ENCODE data around the gene KTI12.
"Not testable (repeated sequence)": the region's sequence is repeated elsewhere in the genome, so short reads cannot be mapped to it uniquely, and the experiment has no call there.

Gene KTI12

GRCh38 chr1:52053862-52054261 lies 20.3 kb upstream of the KTI12 start:
- no peaks in the 10 kb centered on the region for H3K9me3 ChIP-seq (ENCODE audit: insufficient read depth, low read length)
- no peaks in the 10 kb centered on the region for H3K9me2 ChIP-seq (replicated peaks; ENCODE audit: insufficient read depth, low read length)
- peaks cover 8% of the 10 kb centered on the region; the same call in 1 of the 2 replicates for H3F3A ChIP-seq (ENCODE audit: insufficient read depth)
- H2AFZ ChIP-seq (ENCODE audit: low read depth, low read length, severe bottlenecking) = no peak overlapping the region
- H3K4me3 ChIP-seq (ENCODE audit: insufficient read depth, low read length, poor library complexity, severe bottlenecking) = peak overlapping the region; percentile 77
- no peaks in the 10 kb centered on the region for H3K27me3 ChIP-seq (ENCODE audit: low read length)
- no peak overlapping the region; the same call in 1 of the 2 replicates for H3K27ac ChIP-seq (ENCODE audit: low read depth, low read length)
- peak overlapping the region; percentile 83; the same call in 1 of the 2 replicates for H3K9ac ChIP-seq (ENCODE audit: low read length)
- H3K79me2 ChIP-seq (ENCODE audit: insufficient read depth, low read length) = peaks cover 74% of the 10 kb centered on the region
- no peak for TF ChIP-seq CTCF (IDR thresholded peaks at IDR 0.05; ENCODE audit: insufficient read depth, low read length, poor library complexity, severe bottlenecking)
- no peak for TF ChIP-seq EZH2phosphoT487 (conservative IDR thresholded peaks at IDR 0.05; ENCODE audit: low read length)
- peaks cover 3% of the 10 kb centered on the region; the same call in 1 of the 2 replicates for H4K20me1 ChIP-seq (ENCODE audit: low read depth, low read length)
- H3K36me3 ChIP-seq (ENCODE audit: low read length) = no peaks in the 10 kb centered on the region; the same call in 1 of the 2 replicates
- peak overlapping the region; percentile 94 for H3K4me2 ChIP-seq (ENCODE audit: low read depth, low read length, poor library complexity, severe bottlenecking)

GRCh38 chr1:52049337-52049736 lies 15.7 kb upstream of the KTI12 start:
- H3F3A ChIP-seq (ENCODE audit: insufficient read depth); H3K9me3 ChIP-seq (ENCODE audit: insufficient read depth, low read length); H4K20me1 ChIP-seq (ENCODE audit: low read depth, low read length); H3K9me2 ChIP-seq (replicated peaks; ENCODE audit: insufficient read depth, low read length); H2AFZ ChIP-seq (ENCODE audit: low read depth, low read length, severe bottlenecking); H3K9ac ChIP-seq (ENCODE audit: low read length); H3K36me3 ChIP-seq (ENCODE audit: low read length); H3K27me3 ChIP-seq (ENCODE audit: low read length); H3K27ac ChIP-seq (ENCODE audit: low read depth, low read length); H3K4me3 ChIP-seq (ENCODE audit: insufficient read depth, low read length, poor library complexity, severe bottlenecking); H3K4me2 ChIP-seq (ENCODE audit: low read depth, low read length, poor library complexity, severe bottlenecking): not testable (repeated sequence)
- peaks cover 67% of the 10 kb centered on the region for H3K79me2 ChIP-seq (ENCODE audit: insufficient read depth, low read length)

GRCh38 chr1:52045666-52046195 lies 12.1 kb upstream of the KTI12 start:
- not testable (repeated sequence) for H3K4me2 ChIP-seq (ENCODE audit: low read depth, low read length, poor library complexity, severe bottlenecking); H2AFZ ChIP-seq (ENCODE audit: low read depth, low read length, severe bottlenecking)

GRCh38 chr1:52045236-52045635 lies 11.6 kb upstream of the KTI12 start:
- H3K9ac ChIP-seq (ENCODE audit: low read length) = no peak overlapping the region
- H3K9me3 ChIP-seq (ENCODE audit: insufficient read depth, low read length) = no peaks in the 10 kb centered on the region
- H3K79me2 ChIP-seq (ENCODE audit: insufficient read depth, low read length) = peaks cover 62% of the 10 kb centered on the region
- no peaks in the 10 kb centered on the region for H4K20me1 ChIP-seq (ENCODE audit: low read depth, low read length)
- no peak overlapping the region for H3K4me2 ChIP-seq (ENCODE audit: low read depth, low read length, poor library complexity, severe bottlenecking)
- H3K36me3 ChIP-seq (ENCODE audit: low read length) = no peaks in the 10 kb centered on the region; the same call in 1 of the 2 replicates
- no peak overlapping the region for H3K27ac ChIP-seq (ENCODE audit: low read depth, low read length)
- H2AFZ ChIP-seq (ENCODE audit: low read depth, low read length, severe bottlenecking) = no peak overlapping the region
- TF ChIP-seq CTCF (IDR thresholded peaks at IDR 0.05; ENCODE audit: insufficient read depth, low read length, poor library complexity, severe bottlenecking) = no peak
- TF ChIP-seq EZH2phosphoT487 (conservative IDR thresholded peaks at IDR 0.05; ENCODE audit: low read length) = no peak
- H3K27me3 ChIP-seq (ENCODE audit: low read length) = no peaks in the 10 kb centered on the region
- H3K4me3 ChIP-seq (ENCODE audit: insufficient read depth, low read length, poor library complexity, severe bottlenecking) = no peak overlapping the region
- 0 out of 2 replicates have a peak, but pooled peaks cover 4% of the 10 kb centered on the region for H3F3A ChIP-seq (ENCODE audit: insufficient read depth)
- H3K9me2 ChIP-seq (replicated peaks; ENCODE audit: insufficient read depth, low read length) = no peaks in the 10 kb centered on the region

More at GRCh38 chr1:52045666-52046195, 12.1 kb upstream of the KTI12 start:
- not testable (repeated sequence) for H3K27ac ChIP-seq (ENCODE audit: low read depth, low read length); H3K9me2 ChIP-seq (replicated peaks; ENCODE audit: insufficient read depth, low read length); H3K9me3 ChIP-seq (ENCODE audit: insufficient read depth, low read length); H3K36me3 ChIP-seq (ENCODE audit: low read length); H3F3A ChIP-seq (ENCODE audit: insufficient read depth); H3K9ac ChIP-seq (ENCODE audit: low read length); H3K4me3 ChIP-seq (ENCODE audit: insufficient read depth, low read length, poor library complexity, severe bottlenecking); H3K27me3 ChIP-seq (ENCODE audit: low read length); H4K20me1 ChIP-seq (ENCODE audit: low read depth, low read length)
- peaks cover 64% of the 10 kb centered on the region for H3K79me2 ChIP-seq (ENCODE audit: insufficient read depth, low read length)

Data from SU-DHL-6 (cell line).